Measurements from ENCODE around the gene GPR155.

GPR155 gene, protein sequence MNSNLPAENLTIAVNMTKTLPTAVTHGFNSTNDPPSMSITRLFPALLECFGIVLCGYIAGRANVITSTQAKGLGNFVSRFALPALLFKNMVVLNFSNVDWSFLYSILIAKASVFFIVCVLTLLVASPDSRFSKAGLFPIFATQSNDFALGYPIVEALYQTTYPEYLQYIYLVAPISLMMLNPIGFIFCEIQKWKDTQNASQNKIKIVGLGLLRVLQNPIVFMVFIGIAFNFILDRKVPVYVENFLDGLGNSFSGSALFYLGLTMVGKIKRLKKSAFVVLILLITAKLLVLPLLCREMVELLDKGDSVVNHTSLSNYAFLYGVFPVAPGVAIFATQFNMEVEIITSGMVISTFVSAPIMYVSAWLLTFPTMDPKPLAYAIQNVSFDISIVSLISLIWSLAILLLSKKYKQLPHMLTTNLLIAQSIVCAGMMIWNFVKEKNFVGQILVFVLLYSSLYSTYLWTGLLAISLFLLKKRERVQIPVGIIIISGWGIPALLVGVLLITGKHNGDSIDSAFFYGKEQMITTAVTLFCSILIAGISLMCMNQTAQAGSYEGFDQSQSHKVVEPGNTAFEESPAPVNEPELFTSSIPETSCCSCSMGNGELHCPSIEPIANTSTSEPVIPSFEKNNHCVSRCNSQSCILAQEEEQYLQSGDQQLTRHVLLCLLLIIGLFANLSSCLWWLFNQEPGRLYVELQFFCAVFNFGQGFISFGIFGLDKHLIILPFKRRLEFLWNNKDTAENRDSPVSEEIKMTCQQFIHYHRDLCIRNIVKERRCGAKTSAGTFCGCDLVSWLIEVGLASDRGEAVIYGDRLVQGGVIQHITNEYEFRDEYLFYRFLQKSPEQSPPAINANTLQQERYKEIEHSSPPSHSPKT

GRCh38 chr2:174486563-174487107 is at the start of gene GPR155:
Gene GPR155, minus strand, starts transcription at chr2:174487029. Its CDS starts 5,073 bp downstream, at chr2:174481956.
- peak; percentile 70 for DNase-seq

GRCh38 chr2:174535757-174536703 is 49.2 kb upstream of the GPR155 start:
- DNase-seq: no peak

DNA sequence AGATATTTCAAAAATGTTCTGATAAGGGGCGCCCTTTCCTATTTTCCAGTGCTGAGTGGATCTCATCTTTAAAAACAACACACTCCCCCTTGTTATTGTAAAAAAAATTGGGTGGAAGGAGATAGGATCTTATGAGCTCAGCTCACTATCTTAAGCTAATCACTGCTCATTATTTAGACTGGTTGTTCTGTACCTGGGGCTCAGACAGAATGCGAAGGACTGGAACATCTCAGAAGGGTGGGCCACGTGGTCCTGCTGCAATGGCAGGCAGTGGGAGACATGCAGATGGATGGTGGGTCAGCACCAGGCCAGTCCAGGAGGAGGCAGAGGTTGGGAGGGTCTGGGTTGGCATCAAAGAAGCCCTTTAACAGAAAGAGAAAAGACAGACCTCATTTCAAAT is 48.3 kb upstream of the GPR155 start:
- no peak for DNase-seq

GRCh38 chr2:174529916-174530315 is 43.1 kb upstream of the GPR155 start:
- DNase-seq: no peak

- DNase-seq: no peak
These were observed 41.1 kb upstream of the GPR155 start for GRCh38 chr2:174527959-174528358.

DNA sequence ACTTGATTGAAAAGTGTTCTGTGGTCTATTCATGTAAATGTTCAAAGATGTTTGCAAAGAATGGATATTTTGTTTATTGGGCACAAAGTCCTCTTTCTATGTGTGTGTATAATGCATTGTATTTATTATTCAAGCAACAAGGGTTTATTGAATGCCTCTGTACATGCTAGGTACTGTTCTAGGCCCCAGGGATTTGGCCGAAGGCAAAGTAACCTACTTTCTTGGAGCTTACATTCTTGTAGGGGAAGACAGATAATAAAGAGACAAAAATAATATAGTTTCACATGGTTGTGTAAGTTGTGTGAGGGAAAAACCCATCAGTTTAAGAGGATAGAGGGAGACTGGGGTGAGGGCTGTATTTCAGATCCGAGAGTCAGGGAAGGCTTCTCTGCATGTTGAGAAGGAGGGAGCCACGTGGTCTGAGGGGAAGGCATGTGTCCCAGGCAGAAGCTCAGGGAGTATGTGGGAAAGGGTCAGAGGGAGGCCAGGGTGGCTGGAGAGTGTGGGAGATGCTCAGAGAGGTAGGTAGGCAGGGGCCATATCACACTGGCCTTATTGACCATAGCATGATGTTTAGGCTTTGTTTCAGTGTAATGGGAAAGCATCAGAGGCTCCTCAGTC is 40.4 kb upstream of the GPR155 start:
- DNase-seq: no peak

GRCh38 chr2:174524527-174524926 is 37.7 kb upstream of the GPR155 start:
- no peak for DNase-seq

GRCh38 chr2:174522553-174522952 is 35.7 kb upstream of the GPR155 start:
- no peak for DNase-seq

- DNase-seq: no peak
These were observed 31.6 kb upstream of the GPR155 start for GRCh38 chr2:174518395-174518794.

DNA sequence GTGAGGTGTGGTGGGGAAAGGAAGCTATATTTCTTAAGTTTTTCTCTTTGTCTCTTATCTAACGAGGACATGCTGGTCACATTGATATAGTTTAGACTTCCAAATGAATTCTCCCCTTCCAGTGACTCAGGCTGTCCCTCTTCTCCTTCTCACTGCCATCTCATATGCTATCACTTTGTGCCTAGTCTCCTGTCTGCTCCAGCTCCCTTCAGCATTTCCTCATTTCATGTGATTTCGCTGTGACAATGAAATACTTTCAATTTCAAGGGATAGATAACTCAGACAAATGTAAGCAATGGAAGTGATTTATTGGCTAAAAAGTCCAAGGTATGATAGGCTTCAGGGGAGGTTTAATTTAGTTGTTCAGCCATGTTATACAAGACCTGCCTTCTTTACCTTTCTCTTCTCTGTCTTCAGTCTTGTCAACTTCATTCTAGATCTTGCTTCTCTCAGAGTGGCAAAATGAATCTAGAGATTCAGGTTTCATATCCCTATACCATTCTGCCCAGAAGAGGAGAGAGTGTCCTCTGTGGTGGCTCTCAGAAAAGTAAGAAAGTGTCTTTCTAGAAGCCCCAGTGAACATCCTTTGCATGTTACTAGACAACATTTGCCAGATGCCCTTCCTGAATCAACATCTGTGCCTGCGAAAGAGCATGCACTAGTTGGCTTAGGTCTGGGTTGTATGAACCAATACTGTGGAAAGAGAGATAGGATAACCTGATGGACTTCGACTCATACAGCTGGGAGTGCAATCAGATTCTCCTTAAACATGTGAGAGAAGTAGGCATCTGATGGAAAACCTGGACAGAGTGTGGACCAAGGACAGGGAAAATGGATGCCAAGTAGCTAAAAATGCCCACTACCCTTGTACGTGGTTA is 29.9 kb upstream of the GPR155 start:
- DNase-seq: no peak

DNA sequence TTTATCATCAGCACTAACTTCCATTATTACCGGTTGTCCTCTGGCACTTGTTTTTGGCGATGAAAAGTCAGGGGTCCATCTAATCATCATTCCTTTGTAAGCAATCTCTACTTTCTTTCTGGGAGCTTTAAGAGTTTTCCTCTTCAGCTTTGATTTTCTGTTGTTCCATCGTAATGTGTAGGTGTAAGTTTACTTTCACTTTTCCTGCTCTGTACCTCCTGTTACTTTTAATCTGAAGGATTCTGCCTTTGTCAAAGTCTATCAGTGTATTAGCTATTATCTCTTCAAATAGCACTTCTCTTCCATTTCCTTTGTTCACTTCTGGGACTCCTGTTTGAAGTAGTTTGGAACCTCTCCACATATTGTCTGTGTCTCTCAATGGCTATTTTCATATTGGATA is 25.5 kb upstream of the GPR155 start:
- DNase-seq: no peak

DNA sequence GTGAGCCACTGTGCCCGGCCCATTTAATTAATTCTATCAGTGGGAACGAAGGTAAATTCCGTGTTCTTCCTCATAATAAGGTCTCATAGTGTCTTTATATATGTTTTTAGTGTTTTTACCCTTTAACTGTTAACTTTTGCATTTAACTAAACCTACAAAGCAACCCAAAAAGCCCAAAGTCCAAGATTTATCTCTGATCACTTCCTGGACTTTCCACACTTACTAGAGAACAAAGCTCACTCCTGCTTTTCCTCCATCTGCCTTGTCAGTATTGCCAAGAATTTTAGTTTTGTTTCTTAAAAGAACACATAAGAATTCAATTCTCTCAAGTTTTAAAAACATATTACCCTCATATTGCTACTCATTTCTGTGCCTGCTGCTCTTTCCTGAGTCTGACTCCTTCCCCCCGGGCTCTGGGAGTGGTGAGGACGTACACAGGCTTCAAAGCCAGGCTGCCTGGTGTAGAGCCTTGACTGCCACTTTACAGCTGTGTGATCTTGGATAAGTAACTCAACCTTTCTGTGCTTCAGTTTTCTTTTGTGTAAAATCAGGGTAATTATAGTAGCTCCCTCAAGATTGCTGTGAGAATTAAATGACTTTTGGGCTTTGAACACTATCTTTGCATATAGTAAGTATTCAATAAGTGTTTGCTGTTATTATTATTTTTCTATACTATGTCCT is 24.9 kb upstream of the GPR155 start:
- no peak for DNase-seq

GRCh38 chr2:174510583-174511189 is 23.9 kb upstream of the GPR155 start:
- DNase-seq: no peak

GRCh38 chr2:174503161-174503809 is 16.5 kb upstream of the GPR155 start:
- no peak for DNase-seq

DNA sequence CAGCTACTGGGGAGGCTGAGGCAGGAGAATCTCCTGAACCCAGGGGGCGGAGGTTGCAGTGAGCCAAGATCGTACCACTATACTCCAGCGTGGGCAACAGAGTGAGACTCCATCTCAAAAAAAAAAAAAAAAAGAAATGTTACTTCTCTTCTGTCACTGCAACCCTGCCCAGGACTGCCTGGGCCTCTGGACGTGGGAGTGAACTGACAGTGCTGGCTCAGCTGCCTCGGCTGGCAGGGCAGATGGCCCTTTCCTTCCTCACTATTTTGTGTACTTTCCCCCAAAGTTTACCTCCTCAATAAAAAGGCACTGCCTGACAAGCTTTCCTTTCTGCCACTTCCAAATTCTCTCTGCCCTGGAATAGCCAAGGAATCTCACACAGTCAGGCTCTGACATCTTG is 12.5 kb upstream of the GPR155 start:
- DNase-seq: no peak

- DNase-seq: no peak
These were observed 8.7 kb upstream of the GPR155 start for GRCh38 chr2:174495365-174496012.

- no peak for DNase-seq
These were observed 6.9 kb upstream of the GPR155 start for GRCh38 chr2:174493549-174494331.

GRCh38 chr2:174492963-174493431 is 6.2 kb upstream of the GPR155 start:
- no peak for DNase-seq

Measured in left hindlimb (tissue), 1 donor.